NCI-H345 treated with DMSO at 0.1 percent for 48 hours (cell line): ENCODE results near the gene RARB.

Experiments used
- DNase-seq: peaks from one replicate; lab custom pipeline; 2025; ENCODE audit not compliant: unreplicated experiment; lab: John Stamatoyannopoulos, UW

RARB gene

GRCh38 chr3:25592510-25592968 is 164.5 kb downstream of the RARB start:
- no peak for DNase-seq

- DNase-seq = no peak
These were observed 164.9 kb downstream of the RARB start for GRCh38 chr3:25593001-25593400.

GRCh38 chr3:25594007-25594502 is 166.0 kb downstream of the RARB start:
- peak; percentile 1 for DNase-seq

- no peak for DNase-seq
These were observed 169.6 kb downstream of the RARB start for GRCh38 chr3:25597535-25598101.

- no peak for DNase-seq
These were observed 175.6 kb downstream of the RARB start for GRCh38 chr3:25603703-25604102.

- DNase-seq = no peak
These were observed 176.2 kb downstream of the RARB start for GRCh38 chr3:25604107-25604805.

- DNase-seq = no peak
These were observed 182.1 kb downstream of the RARB start for GRCh38 chr3:25610167-25610566.

GRCh38 chr3:25610779-25611178 is 182.7 kb downstream of the RARB start:
- no peak for DNase-seq

- no peak for DNase-seq
These were observed 183.1 kb downstream of the RARB start for GRCh38 chr3:25611193-25611592.

- no peak for DNase-seq
These were observed 190.0 kb downstream of the RARB start for GRCh38 chr3:25618028-25618427.

- DNase-seq = no peak
These were observed 191.3 kb downstream of the RARB start for GRCh38 chr3:25619382-25619781.

GRCh38 chr3:25620493-25620892 is 192.4 kb downstream of the RARB start:
- DNase-seq = no peak

- DNase-seq = no peak
These were observed 193.0 kb downstream of the RARB start for GRCh38 chr3:25621087-25621486.

- no peak for DNase-seq
These were observed 203.9 kb downstream of the RARB start for GRCh38 chr3:25631989-25632388.

- no peak for DNase-seq
These were observed 205.9 kb downstream of the RARB start for GRCh38 chr3:25633919-25634318.

GRCh38 chr3:25635038-25635437 is 207.0 kb downstream of the RARB start:
- no peak for DNase-seq
